ENCODE results near the gene RGS3.

- no peak for TF ChIP-seq CTCF (IDR thresholded peaks at IDR 0.05)
- no peak for TF ChIP-seq POLR2A (IDR thresholded peaks at IDR 0.05)
Observed at GRCh38 chr9:113488071-113488470, 24.5 kb downstream of the RGS3 start.
